Sigmoid colon (tissue), 4 donors: ENCODE results near the gene CERS6.

Experiments used
- CTCF ChIP-seq, 4 experiments: fragments of 450-650 bp in 3 of 4; fragments of 200-600 bp in 1 of 4; IDR thresholded peaks; one replicate each; pipeline ENCODE4 v1.5.1; 2016 to 2019; ENCODE audit warnings: antibody characterized with exemption in 4 of 4, mild to moderate bottlenecking in 3 of 4, moderate library complexity in 2 of 4
- EP300 ChIP-seq, 4 donors: sonication (generic); formaldehyde crosslinking; IDR thresholded peaks; one replicate each; pipeline ENCODE4 v1.6.1; 2017; ENCODE audit warnings: antibody characterized with exemption in 4 of 4
- POLR2A ChIP-seq, 2 donors: fragments of 450-650 bp; IDR thresholded peaks; one replicate each; pipeline ENCODE4 v1.6.1; 2016; ENCODE audit warnings: antibody characterized with exemption in 2 of 2, mild to moderate bottlenecking in 2 of 2, moderate library complexity in 2 of 2

- TF ChIP-seq CTCF (IDR thresholded peaks at IDR 0.05) (no peak), EP300 (IDR thresholded peaks at IDR 0.05) (no peak), POLR2A (IDR thresholded peaks at IDR 0.05) (no peak)
These were observed 360.3 kb downstream of the CERS6 start for GRCh38 chr2:168816369-168816768.
